ENCODE data around the gene RASSF7. TPM values are rescaled to one million over a fixed set of nuclear protein-coding genes. Genes with fewer than 3 reads are reported as not detected.
A peak's percentile ranks its signal among the peaks of the same experiment; 100 is the strongest.

The RASSF7 gene
- total RNA-seq, 6 experiments from 2014 or later = 10.1 to 18.8 (median 12.7) TPM

- peak overlapping the region; percentile 42; the same call in 1 of the 2 replicates for H3K27ac Mint-ChIP-seq
- H3K4me3 Mint-ChIP-seq = peak overlapping the region; percentile 95
- no peaks in the 10 kb centered on the region for H3K9me3 Mint-ChIP-seq
- H3K36me3 Mint-ChIP-seq (ENCODE audit: low read depth) = peaks cover 9% of the 10 kb centered on the region; the same call in 1 of the 2 replicates
- TF ChIP-seq CTCF (IDR thresholded peaks at IDR 0.05) = no peak
- no peak for DNase-seq
- H3K27me3 Mint-ChIP-seq (ENCODE audit: insufficient read depth) = peaks cover 3% of the 10 kb centered on the region; the same call in 1 of the 2 replicates
- peaks cover 42% of the 10 kb centered on the region for H3K4me1 Mint-ChIP-seq (ENCODE audit: low read depth)
These were observed 17.7 kb downstream of the RASSF7 start for GRCh38 chr11:578276-579035.

- Mint-ChIP-seq H3K9me3 (no peaks in the 10 kb centered on the region), H3K4me1 (ENCODE audit: low read depth) (peaks cover 38% of the 10 kb centered on the region), H3K27ac (peak overlapping the region; percentile 42; the same call in 1 of the 2 replicates), H3K36me3 (ENCODE audit: low read depth) (peaks cover 9% of the 10 kb centered on the region; the same call in 1 of the 2 replicates), H3K4me3 (no peak overlapping the region), H3K27me3 (ENCODE audit: insufficient read depth) (no peaks in the 10 kb centered on the region; the same call in 1 of the 2 replicates)
- no peak for TF ChIP-seq CTCF (IDR thresholded peaks at IDR 0.05)
- no peak for DNase-seq
These were observed 19.2 kb downstream of the RASSF7 start for GRCh38 chr11:579830-580601.

GRCh38 chr11:581342-581741 is 20.6 kb downstream of the RASSF7 start:
- no peak overlapping the region for H3K27ac Mint-ChIP-seq
- H3K9me3 Mint-ChIP-seq = no peaks in the 10 kb centered on the region
- peaks cover 9% of the 10 kb centered on the region; the same call in 1 of the 2 replicates for H3K36me3 Mint-ChIP-seq (ENCODE audit: low read depth)
- H3K4me1 Mint-ChIP-seq (ENCODE audit: low read depth) = peaks cover 36% of the 10 kb centered on the region
- H3K27me3 Mint-ChIP-seq (ENCODE audit: insufficient read depth) = no peaks in the 10 kb centered on the region; the same call in 1 of the 2 replicates
- no peak for TF ChIP-seq CTCF (IDR thresholded peaks at IDR 0.05)
- H3K4me3 Mint-ChIP-seq = no peak overlapping the region
- no peak for DNase-seq

GRCh38 chr11:581752-582151 is 21.0 kb downstream of the RASSF7 start:
- no peak overlapping the region for H3K4me3 Mint-ChIP-seq
- 0 out of 2 replicates have a peak overlapping the region, but pooled peaks have one; percentile 17 for H3K27ac Mint-ChIP-seq
- no peaks in the 10 kb centered on the region for H3K9me3 Mint-ChIP-seq
- DNase-seq = no peak
- H3K27me3 Mint-ChIP-seq (ENCODE audit: insufficient read depth) = no peaks in the 10 kb centered on the region; the same call in 1 of the 2 replicates
- TF ChIP-seq CTCF (IDR thresholded peaks at IDR 0.05) = no peak
- H3K4me1 Mint-ChIP-seq (ENCODE audit: low read depth) = peaks cover 36% of the 10 kb centered on the region
- peaks cover 9% of the 10 kb centered on the region; the same call in 1 of the 2 replicates for H3K36me3 Mint-ChIP-seq (ENCODE audit: low read depth)

- DNase-seq = no peak
- H3K4me3 Mint-ChIP-seq = no peak overlapping the region
- no peaks in the 10 kb centered on the region; the same call in none of the 2 replicates for H3K27me3 Mint-ChIP-seq (ENCODE audit: insufficient read depth)
- no peaks in the 10 kb centered on the region for H3K9me3 Mint-ChIP-seq
- H3K36me3 Mint-ChIP-seq (ENCODE audit: low read depth) = peaks cover 4% of the 10 kb centered on the region; the same call in 1 of the 2 replicates
- TF ChIP-seq CTCF (IDR thresholded peaks at IDR 0.05) = no peak
- H3K27ac Mint-ChIP-seq = no peak overlapping the region
- peaks cover 26% of the 10 kb centered on the region for H3K4me1 Mint-ChIP-seq (ENCODE audit: low read depth)
These were observed 23.5 kb downstream of the RASSF7 start for GRCh38 chr11:584287-584686.

Measured in HFFc6 (cell line).